HepG2 (cell line): ENCODE results near the gene KCNMA1.

Experiments used
- TERF1 ChIP-seq: sonication (generic); formaldehyde crosslinking; IDR thresholded peaks from 2 replicates; pipeline ENCODE4 v1.8.0; 2022; ENCODE audit warnings: mild to moderate bottlenecking, missing genetic modification reagents, moderate library complexity
- U2AF1 ChIP-seq: fragments of 200-400 bp; formaldehyde crosslinking; optimal IDR thresholded peaks from 2 replicates; pipeline ENCODE3; 2017; ENCODE audit warnings: mild to moderate bottlenecking, low read depth, low read length

- no peak for TF ChIP-seq TERF1 (CRISPR knock-in tag)
- TF ChIP-seq U2AF1: no peak
Observed at GRCh38 chr10:77673101-77673500, 35.5 kb upstream of the KCNMA1 start.
